GM12878 (cell line): ENCODE results near the gene LRRC53. TPM values are rescaled to one million over a fixed set of nuclear protein-coding genes. Genes with fewer than 3 reads are reported as not detected.

Experiments used
- ATAC-seq: fragments of 200-7000 bp; cut with Tn5 transposase; 3 replicates; pipeline ENCODE4 v1.9.1; 2020; ENCODE audit warnings: mild to moderate bottlenecking, moderate library complexity
- BruUV-seq: library from RNA; stranded (reverse); fragments of 400-500 nt; replicated peaks from 2 replicates; lab custom pipeline; 2021; lab: Mats Ljungman, UMichigan
- CTCF ChIA-PET: fragments of 300-600 bp; sonication (Branson Sonifier 250); formaldehyde crosslinking; extraction: SDS; loops from one replicate; lab custom pipeline; 2021; ENCODE audit warnings: inconsistent platforms; lab: Yijun Ruan, JAX
- POLR2A ChIA-PET: fragments of 350-600 bp; formaldehyde crosslinking; extraction: SDS; loops from one replicate; lab custom pipeline; 2021; ENCODE audit warnings: inconsistent platforms; lab: Charles Lee
- RAD21 ChIA-PET: fragments of 300-600 bp; sonication (Branson Sonifier 250); formaldehyde crosslinking; loops from one replicate; lab custom pipeline; 2023; ENCODE audit warnings: antibody characterized with exemption; ENCODE audit not compliant: unreplicated experiment; lab: Charles Lee
- SMC1A ChIA-PET: fragments of 300-600 bp; sonication (Branson Sonifier 250); formaldehyde crosslinking; loops from one replicate; lab custom pipeline; 2023; ENCODE audit not compliant: unreplicated experiment, uncharacterized antibody; lab: Charles Lee
- DNase-seq: peaks from one replicate; pipeline ENCODE4 v3.0.0-alpha.2; 2011; ENCODE audit warnings: low read depth, low spot score
- FAIRE-seq: peaks from 3 replicates; lab custom pipeline; 2011; peaks lifted over from hg19 to GRCh38; lab: Jason Lieb, UNC
- H2AFZ ChIP-seq: 2 replicates; pipeline ENCODE4 v1.6.0; 2011; ENCODE audit warnings: low read depth, low read length, control low read depth; ENCODE audit not compliant: control insufficient read depth
- H3K27ac ChIP-seq: 2 replicates; pipeline ENCODE4 v1.5.1; 2011; ENCODE audit warnings: control low read depth; ENCODE audit not compliant: control insufficient read depth, insufficient read depth
- H3K27me3 ChIP-seq, 2 experiments: replicated peaks in 1 of 2; 2 replicates each; pipeline versions ENCODE4 v1.6.0 to v1.6.1; 2011; ENCODE audit warnings: low read length in 1 of 2; ENCODE audit not compliant: control insufficient read depth in 2 of 2, insufficient read depth in 2 of 2
- H3K36me3 ChIP-seq, 2 experiments: 2 replicates each; pipeline ENCODE4 v1.5.1; 2011; ENCODE audit warnings: low read length in 1 of 2; ENCODE audit not compliant: control insufficient read depth in 2 of 2, insufficient read depth in 2 of 2
- H3K4me1 ChIP-seq: 2 replicates; pipeline ENCODE4 v1.6.1; 2011; ENCODE audit warnings: mild to moderate bottlenecking, low read length, moderate library complexity, mixed read lengths; ENCODE audit not compliant: control insufficient read depth, insufficient read depth
- H3K4me2 ChIP-seq: 2 replicates; pipeline ENCODE4 v1.6.0; 2011; ENCODE audit warnings: control low read depth; ENCODE audit not compliant: control insufficient read depth, insufficient read depth
- H3K4me3 ChIP-seq: fragments of 200-600 bp; sonication (generic); 2 replicates; pipeline ENCODE4 v1.5.1; 2016
- H3K79me2 ChIP-seq: 2 replicates; pipeline ENCODE4 v1.6.0; 2011; ENCODE audit warnings: low read length; ENCODE audit not compliant: control insufficient read depth, insufficient read depth
- H3K9ac ChIP-seq: 2 replicates; pipeline ENCODE4 v1.8.0; 2011; ENCODE audit warnings: low read length, control low read depth, mixed read lengths; ENCODE audit not compliant: control insufficient read depth, insufficient read depth
- H3K9me3 ChIP-seq: replicated peaks from 3 replicates; pipeline ENCODE4 v1.5.1; 2011; ENCODE audit warnings: mild to moderate bottlenecking, low read length; ENCODE audit not compliant: control insufficient read depth, insufficient read depth
- H4K20me1 ChIP-seq: 2 replicates; pipeline ENCODE4 v1.6.0; 2011; ENCODE audit not compliant: control insufficient read depth, insufficient read depth
- BCL11A ChIP-seq: IDR thresholded peaks from 2 replicates; pipeline ENCODE4 v1.6.1; 2011; ENCODE audit warnings: low read depth, low read length
- CBFB ChIP-seq: IDR thresholded peaks from 2 replicates; pipeline ENCODE4 v1.6.1; 2016; ENCODE audit warnings: antibody characterized with exemption, low read depth
- KLF5 ChIP-seq: fragments of 450-650 bp; IDR thresholded peaks from 2 replicates; pipeline ENCODE4 v1.6.1; 2014; ENCODE audit warnings: mild to moderate bottlenecking; ENCODE audit not compliant: partially characterized antibody
- MLLT1 ChIP-seq: fragments of 450-650 bp; IDR thresholded peaks from 2 replicates; pipeline ENCODE4 v1.6.1; 2016; ENCODE audit warnings: mild to moderate bottlenecking
- MYB ChIP-seq: fragments of 150-350 bp; IDR thresholded peaks from 2 replicates; pipeline ENCODE4 v1.6.1; 2014; ENCODE audit warnings: mild to moderate bottlenecking, low read depth, low read length, borderline replicate concordance
- NBN ChIP-seq: fragments of 450-650 bp; IDR thresholded peaks from 2 replicates; pipeline ENCODE4 v1.6.1; 2016
- NFYB ChIP-seq: IDR thresholded peaks from 2 replicates; pipeline ENCODE4 v1.6.1; 2011; ENCODE audit warnings: low read depth, mild to moderate bottlenecking, low read length, improper control_type of control experiment, moderate library complexity; ENCODE audit not compliant: insufficient read depth
- NR2C2 ChIP-seq: IDR thresholded peaks from 2 replicates; pipeline ENCODE4 v1.6.1; 2011; ENCODE audit warnings: borderline replicate concordance, low read depth; ENCODE audit not compliant: control insufficient read depth, insufficient read length
- NRF1 ChIP-seq: conservative IDR thresholded peaks from 2 replicates; pipeline ENCODE4 v1.6.1; 2011; ENCODE audit warnings: mild to moderate bottlenecking, low read depth, low read length, improper control_type of control experiment
- POLR2A ChIP-seq: IDR thresholded peaks from 2 replicates; pipeline ENCODE4 v1.6.1; 2011; ENCODE audit warnings: low read depth, mild to moderate bottlenecking, low read length
- SP1 ChIP-seq: IDR thresholded peaks from one replicate; pipeline ENCODE4 v1.6.1; 2011; ENCODE audit warnings: low read depth, low read length
- TBL1XR1 ChIP-seq: IDR thresholded peaks from 2 replicates; pipeline ENCODE4 v1.6.1; 2012; ENCODE audit warnings: low read depth, low read length, improper control_type of control experiment
- ZNF217 ChIP-seq: fragments of 450-650 bp; IDR thresholded peaks from 2 replicates; pipeline ENCODE4 v1.6.1; 2017; ENCODE audit warnings: antibody characterized with exemption, mild to moderate bottlenecking
- ZNF384 ChIP-seq: IDR thresholded peaks from 2 replicates; pipeline ENCODE4 v1.6.1; 2012; ENCODE audit warnings: low read depth, mild to moderate bottlenecking, low read length, improper control_type of control experiment, borderline replicate concordance
- WGBS: methylation state at CpG from one replicate; pipeline ENCODE4 v1.1.6; 2016; ENCODE audit warnings: low lambda C conversion rate; ENCODE audit not compliant: insufficient replicate concordance, insufficient coverage; ENCODE audit errors: missing lambda C conversion rate; 5-methylcytosine and 5-hydroxymethylcytosine counted together
- in situ Hi-C: fragments of 300-500 bp; cut with MboI; formaldehyde crosslinking; loops from 9 replicates; pipeline ENCODE4 v1.14.3; 2018; ENCODE audit warnings: mixed read lengths
- intact Hi-C: fragments of 100-400 bp; cut with micrococcal nuclease; formaldehyde crosslinking; loops from one replicate; pipeline ENCODE4 v1.14.2; 2022; ENCODE audit not compliant: unreplicated experiment
- polyA plus RNA-seq, 11 experiments: library from polyadenylated mRNA; depleted of rRNA in 4 of 11; unstranded in 6 of 11; stranded (reverse) in 5 of 11; fragments of >200 nt; fragmentation: Nextera tagmentation in 4 of 11; fragmentation: Illumina TruSeq in 1 of 11; extraction: Ambion mirVana in 4 of 11; extraction: Trizol in 1 of 11; gene quantifications; 1 replicate in 1 of 11; 2 replicates in 10 of 11; pipeline versions ENCODE4 v1.2.1 to v1.2.3, GENCODE V29; 2011 to 2016; ENCODE audit warnings: inconsistent platforms in 2 of 11, missing spikeins in 2 of 11, low read depth in 1 of 11
- total RNA-seq, 4 experiments: library from RNA; depleted of rRNA in 3 of 4; stranded (reverse); fragments of >200 nt in 3 of 4; fragmentation: Illumina TruSeq in 1 of 4; extraction: Trizol in 1 of 4; gene quantifications; 2 replicates each; pipeline versions ENCODE4 v1.2.1 to v1.2.3, GENCODE V29; 2013 to 2021

The LRRC53 gene
- total and polyA plus RNA-seq, 10 of the 15 experiments (the other 5 are each of a cell fraction or from before 2014, with no cell fraction given), result not detected

GRCh38 chr1:74423471-74423870 lies 88.9 kb downstream of the LRRC53 start:
- RAD21 ChIA-PET, result no interaction called here

More at GRCh38 chr1:74423471-74423870, 88.9 kb downstream of the LRRC53 start:
- Histone ChIP-seq H3K79me2 (no peaks in the 10 kb centered on the region), H3K4me1 (no peaks in the 10 kb centered on the region), H4K20me1 (no peaks in the 10 kb centered on the region), H3K4me2 (no peak overlapping the region), H3K4me3 (no peak overlapping the region), H3K27ac (no peak overlapping the region)
- ATAC-seq (no peak), DNase-seq (no peak), FAIRE-seq (no peak)
- CTCF ChIA-PET, result no interaction called here
- 65% methylated on average over 2 of the region's 2 CpGs for WGBS
- in situ Hi-C loops, result no loop called here
- no TSS peak for BruUV-seq
- SMC1A ChIA-PET, result interaction anchor here (0.7 to 1.3 kb wide), 2 partner anchors 8 to 20 kb away, joined by 3 read pairs; no protein-coding TSS in a partner anchor
- intact Hi-C loops, result no loop called here
- TF ChIP-seq NR2C2 (no peak), ZNF217 (no peak), POLR2A (no peak), NFYB (no peak), CBFB (no peak), MYB (no peak), NBN (no peak), NRF1 (no peak), SP1 (no peak), BCL11A (no peak), KLF5 (no peak), ZNF384 (no peak), TBL1XR1 (no peak), MLLT1 (no peak)
- TF ChIP-seq, all 136 proteins: peak for 0
- no peak overlapping the region for H2AFZ ChIP-seq
- no peaks in the 10 kb centered on the region for H3K36me3 ChIP-seq
- H3K27me3 ChIP-seq, result no peaks in the 10 kb centered on the region
- H3K9ac ChIP-seq, result no peak overlapping the region
- H3K9me3 ChIP-seq, result no peaks in the 10 kb centered on the region
- POLR2A ChIA-PET, result no interaction called here
